Lung (tissue), 12 donors: ENCODE measurements around the gene TCP11L2. TPM values are rescaled to one million over a fixed set of nuclear protein-coding genes. Genes with fewer than 3 reads are reported as not detected.

Experiments used
- ATAC-seq: fragments of 200-7000 bp; cut with Tn5 transposase; one replicate; pipeline ENCODE4 v1.9.1; 2020; ENCODE audit warnings: moderate number of reproducible peaks; ENCODE audit not compliant: insufficient read depth, low FRiP score
- DNase-seq, 3 donors: peaks; one replicate each; pipeline ENCODE4 v3.0.0-alpha.2; 2013 to 2017
- H3K27ac ChIP-seq, 2 donors: one replicate each; pipeline ENCODE4 v1.5.1; 2013; ENCODE audit warnings: mild to moderate bottlenecking in 2 of 2, moderate library complexity in 2 of 2, control low read depth in 1 of 2, inconsistent platforms in 1 of 2, low read depth in 1 of 2, low read length in 1 of 2
- H3K27me3 ChIP-seq, 3 donors: one replicate each; pipeline ENCODE4 v1.5.1; 2013; ENCODE audit warnings: low read length in 2 of 3; ENCODE audit not compliant: control insufficient read depth in 3 of 3, insufficient read depth in 3 of 3
- H3K36me3 ChIP-seq, 4 donors: one replicate each; pipeline ENCODE4 v1.5.1; 2013; ENCODE audit warnings: low read length in 4 of 4, mild to moderate bottlenecking in 1 of 4, moderate library complexity in 1 of 4; ENCODE audit not compliant: control insufficient read depth in 4 of 4, insufficient read depth in 4 of 4
- H3K4me1 ChIP-seq, 5 donors: one replicate each; pipeline ENCODE4 v1.5.1; 2013; ENCODE audit warnings: low read length in 5 of 5, mild to moderate bottlenecking in 2 of 5, moderate library complexity in 1 of 5; ENCODE audit not compliant: control insufficient read depth in 5 of 5, insufficient read depth in 5 of 5
- H3K4me3 ChIP-seq: one replicate; pipeline ENCODE4 v1.5.1; 2013; ENCODE audit warnings: mild to moderate bottlenecking, control low read depth, moderate library complexity
- H3K9ac ChIP-seq, 2 donors: one replicate each; pipeline ENCODE4 v1.5.1; 2013; ENCODE audit warnings: low read length in 2 of 2, control low read depth in 1 of 2; ENCODE audit not compliant: insufficient read depth in 1 of 2
- H3K9me3 ChIP-seq, 4 donors: one replicate each; pipeline ENCODE4 v1.5.1; 2013; ENCODE audit warnings: low read length in 3 of 4, mild to moderate bottlenecking in 1 of 4, moderate library complexity in 1 of 4; ENCODE audit not compliant: control insufficient read depth in 4 of 4, insufficient read depth in 3 of 4
- WGBS, 2 donors: extraction: QIAGEN DNeasy Blood & Tissue Kit; methylation state at CpG; one replicate each; pipeline ENCODE4 v1.1.7; 2013; 5-methylcytosine and 5-hydroxymethylcytosine counted together
- polyA plus RNA-seq, 2 donors: library from polyadenylated mRNA; stranded (reverse); fragments of 200-250 nt; gene quantifications; one replicate each; pipeline ENCODE4 v1.2.1, GENCODE V29; 2013
- total RNA-seq, 2 donors: library from RNA; depleted of rRNA in 1 of 2; stranded (reverse); fragments of >200 nt in 1 of 2; gene quantifications; one replicate each; pipeline ENCODE4 v1.2.1, GENCODE V29; 2014 to 2021
- TF ChIP-seq, protein P1 (sequence below): IDR thresholded peaks from 2 replicates; pipeline ENCODE4 v1.5.1; 2012; ENCODE audit warnings: mild to moderate bottlenecking; ENCODE audit errors: control extremely low read depth, extremely low read depth
- donor health status: control.
- donor health status: control.
- donor health status: Bipolar disorder and iron deficiency.
- donor health status: healthy.
- donor health status: DM: yes; HTN: yes; CAD: no.

The TCP11L2 gene
- total and polyA plus RNA-seq, 4 donors: 4.9 to 78.5 (median 24.8) TPM

DNA sequence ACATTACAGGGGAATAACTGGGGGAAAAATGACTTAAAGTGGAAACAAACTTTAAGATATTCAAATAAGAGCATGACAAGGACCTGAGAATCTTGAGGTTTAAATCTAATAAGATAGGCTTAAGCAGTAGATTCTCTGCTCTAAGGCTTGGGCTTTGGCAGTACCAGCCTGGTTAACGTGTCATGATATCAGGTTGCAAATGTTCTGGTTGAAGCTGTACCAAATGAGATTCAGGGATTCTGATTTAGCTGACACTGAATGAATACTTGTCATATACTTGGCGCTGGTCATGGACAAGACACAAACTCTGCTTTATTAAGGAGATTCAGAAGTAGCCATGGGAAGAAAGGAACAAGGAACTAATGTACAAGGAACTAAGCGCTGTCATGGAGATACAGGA lies 6.1 kb downstream of the TCP11L2 start:
- 91 to 96% methylated on average over 3 of the region's 3 CpGs for WGBS, 2 donors
- ATAC-seq (no peak), DNase-seq (no peak)
- H3K4me3 ChIP-seq: no peak overlapping the region
- H3K36me3 ChIP-seq: peaks cover 0 to 4% (median 2%) of the 10 kb centered on the region in 4 donors
- peaks cover 0 to 35% (median 14%) of the 10 kb centered on the region in 5 donors for H3K4me1 ChIP-seq
- H3K27me3 ChIP-seq: no peaks in the 10 kb centered on the region
- H3K27ac ChIP-seq: no peak overlapping the region
- no peaks in the 10 kb centered on the region for H3K9me3 ChIP-seq
- H3K9ac ChIP-seq: no peak overlapping the region
- TF ChIP-seq, protein P1, sequence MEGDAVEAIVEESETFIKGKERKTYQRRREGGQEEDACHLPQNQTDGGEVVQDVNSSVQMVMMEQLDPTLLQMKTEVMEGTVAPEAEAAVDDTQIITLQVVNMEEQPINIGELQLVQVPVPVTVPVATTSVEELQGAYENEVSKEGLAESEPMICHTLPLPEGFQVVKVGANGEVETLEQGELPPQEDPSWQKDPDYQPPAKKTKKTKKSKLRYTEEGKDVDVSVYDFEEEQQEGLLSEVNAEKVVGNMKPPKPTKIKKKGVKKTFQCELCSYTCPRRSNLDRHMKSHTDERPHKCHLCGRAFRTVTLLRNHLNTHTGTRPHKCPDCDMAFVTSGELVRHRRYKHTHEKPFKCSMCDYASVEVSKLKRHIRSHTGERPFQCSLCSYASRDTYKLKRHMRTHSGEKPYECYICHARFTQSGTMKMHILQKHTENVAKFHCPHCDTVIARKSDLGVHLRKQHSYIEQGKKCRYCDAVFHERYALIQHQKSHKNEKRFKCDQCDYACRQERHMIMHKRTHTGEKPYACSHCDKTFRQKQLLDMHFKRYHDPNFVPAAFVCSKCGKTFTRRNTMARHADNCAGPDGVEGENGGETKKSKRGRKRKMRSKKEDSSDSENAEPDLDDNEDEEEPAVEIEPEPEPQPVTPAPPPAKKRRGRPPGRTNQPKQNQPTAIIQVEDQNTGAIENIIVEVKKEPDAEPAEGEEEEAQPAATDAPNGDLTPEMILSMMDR: no peak

DNA sequence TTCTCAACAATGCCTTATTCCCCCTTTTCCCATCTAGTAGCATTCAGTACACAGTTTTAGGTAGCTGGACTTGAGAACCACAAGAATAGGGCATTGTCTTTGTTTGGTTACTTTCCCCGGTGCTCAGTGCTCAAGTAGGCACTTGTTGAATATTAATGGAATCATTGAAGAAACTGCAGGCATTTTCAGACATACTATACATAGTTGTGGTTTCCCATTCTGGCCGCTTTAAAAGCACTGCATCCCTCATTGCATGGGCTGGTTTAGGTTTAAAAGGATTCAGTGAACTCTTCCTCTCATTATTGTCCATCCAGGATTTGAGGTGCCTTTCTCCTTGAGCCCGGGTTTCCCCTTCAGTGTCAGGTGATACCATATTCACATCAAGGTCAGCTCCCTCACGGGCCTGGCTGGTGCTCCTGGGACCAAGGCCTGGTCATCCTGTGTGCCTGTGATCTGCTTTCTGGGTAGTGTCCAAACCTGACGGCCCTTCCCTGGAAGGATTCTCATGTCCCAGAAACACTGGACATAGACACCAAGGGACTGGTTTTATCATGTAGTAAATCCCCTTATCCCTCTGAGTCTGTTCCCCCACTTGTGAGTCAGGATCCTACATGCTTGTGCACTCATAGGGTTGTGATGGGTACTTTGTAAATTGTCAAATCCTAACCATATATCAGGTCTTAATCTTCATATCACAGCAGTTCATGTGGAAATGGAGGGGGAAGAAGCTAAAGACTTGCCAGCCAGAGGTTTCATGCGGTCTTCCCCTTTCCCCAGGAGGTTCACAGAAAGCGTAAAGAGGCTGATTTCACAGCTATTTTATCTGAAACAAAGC lies 7.4 kb downstream of the TCP11L2 start:
- Histone ChIP-seq H3K27ac (peak overlapping the region; percentile 4 to 37), H3K36me3 (peaks cover 0 to 9% (median 6%) of the 10 kb centered on the region in 4 donors), H3K4me1 (peaks cover 0 to 27% (median 10%) of the 10 kb centered on the region in 5 donors), H3K27me3 (no peaks in the 10 kb centered on the region), H3K4me3 (no peak overlapping the region), H3K9ac (peak overlapping the region in 1 of 2 donors; percentile 3), H3K9me3 (no peaks in the 10 kb centered on the region)
- 66 to 67% methylated on average over 7 of the region's 7 CpGs for WGBS, 2 donors
- TF ChIP-seq, protein P1: no peak
- DNase-seq (peak; percentile 21 to 73 (median 49)), ATAC-seq (peak; percentile 42)

DNA sequence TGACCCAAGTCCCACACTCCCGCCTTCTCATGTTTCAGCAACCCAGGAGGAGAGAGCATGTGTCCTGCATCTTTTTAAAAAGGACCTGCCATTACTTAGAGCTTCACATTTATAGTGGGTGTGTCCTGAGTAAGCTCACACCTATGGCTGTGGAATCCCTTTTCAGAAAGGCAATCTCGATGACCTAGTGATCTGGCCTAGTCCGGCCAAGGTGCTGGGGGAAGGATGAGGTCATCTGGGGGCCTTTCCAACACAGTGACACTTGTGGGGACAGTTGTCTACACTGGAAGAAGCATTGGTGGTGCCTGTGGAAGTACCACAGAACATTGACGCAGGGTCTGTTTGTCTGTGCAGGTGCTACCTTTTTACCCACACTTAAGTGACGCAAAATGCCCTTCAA lies 8.2 kb downstream of the TCP11L2 start:
- TF ChIP-seq, protein P1: no peak
- H3K27ac ChIP-seq: peak overlapping the region; percentile 4 to 43

More for the DNA sequence above, 8.2 kb downstream of the TCP11L2 start:
- WGBS, 2 donors: 77 to 78% methylated on average over 5 of the region's 5 CpGs
- Histone ChIP-seq H3K27me3 (no peaks in the 10 kb centered on the region), H3K9ac (no peak overlapping the region), H3K4me3 (no peak overlapping the region), H3K9me3 (no peaks in the 10 kb centered on the region), H3K36me3 (peaks cover 0 to 11% (median 7%) of the 10 kb centered on the region in 4 donors), H3K4me1 (peaks cover 0 to 25% (median 10%) of the 10 kb centered on the region in 5 donors)
- ATAC-seq: no peak
- DNase-seq: no peak
